ENCODE results near the gene C10orf105. TPM values are rescaled to one million over a fixed set of nuclear protein-coding genes. Genes with fewer than 3 reads are reported as not detected.

C10orf105 gene
- total RNA-seq, 3 donors from 2014 or later: 0.10 TPM; not detected in 2

GRCh38 chr10:71704816-71705215 is 14.8 kb downstream of the C10orf105 start:
- no peak for TF ChIP-seq CTCF (IDR thresholded peaks at IDR 0.05)
- H3K4me1 ChIP-seq (ENCODE audit: low read depth): peaks cover 6% of the 10 kb centered on the region
- intact Hi-C loops (cut with DNase I, micrococcal nuclease): loop anchor here (10.0 kb wide), 2 partner anchors 320 to 390 kb away; partner anchors contain the start of gene SLC29A3 (in 2 of the 2)
- no peaks in the 10 kb centered on the region for H3K36me3 ChIP-seq (ENCODE audit: low read depth)
- no peak for DNase-seq
- no peak overlapping the region for H3K4me3 ChIP-seq
- H3K9me3 ChIP-seq: no peaks in the 10 kb centered on the region
- ATAC-seq: no peak

- H3K4me3 ChIP-seq: no peak overlapping the region
- no peak for DNase-seq
- intact Hi-C loops (cut with DNase I, micrococcal nuclease): loop anchor here (10.0 kb wide), 2 partner anchors 319 to 389 kb away; partner anchors contain the start of gene SLC29A3 (in 2 of the 2)
- no peak for TF ChIP-seq CTCF (IDR thresholded peaks at IDR 0.05)
- peaks cover 6% of the 10 kb centered on the region for H3K4me1 ChIP-seq (ENCODE audit: low read depth)
- no peak for ATAC-seq
- no peaks in the 10 kb centered on the region for H3K36me3 ChIP-seq (ENCODE audit: low read depth)
- H3K9me3 ChIP-seq: no peaks in the 10 kb centered on the region
Measured at GRCh38 chr10:71703577-71703976, 16.0 kb downstream of the C10orf105 start.

DNA sequence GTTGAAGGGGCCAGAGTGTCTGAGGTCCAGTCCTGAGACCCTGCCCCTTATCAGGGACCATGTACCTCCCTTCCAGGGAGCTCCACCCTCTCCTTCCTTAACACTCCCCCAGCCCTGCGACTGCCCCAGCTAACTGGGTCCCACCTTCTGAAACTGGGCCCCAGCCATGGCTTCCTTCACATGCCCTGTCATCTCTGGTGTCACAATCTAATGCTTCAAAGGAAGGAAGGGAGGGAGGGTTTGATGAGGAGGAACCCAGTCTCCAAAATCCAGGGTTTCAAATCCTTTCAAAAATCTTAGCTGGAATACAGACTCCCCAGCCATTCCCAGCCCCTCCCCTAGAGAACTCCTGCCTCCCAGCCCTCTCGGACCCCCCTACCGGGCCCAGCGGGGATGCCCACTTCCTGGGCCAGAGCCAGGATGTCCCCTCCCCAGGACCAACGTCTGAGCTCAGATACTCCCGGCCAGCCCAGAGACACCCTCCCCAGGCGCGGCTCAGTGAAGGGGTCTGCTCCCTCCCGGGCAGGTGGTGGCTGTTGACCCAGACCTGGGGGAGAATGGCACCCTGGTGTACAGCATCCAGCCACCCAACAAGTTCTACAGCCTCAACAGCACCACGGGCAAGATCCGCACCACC is 18.0 kb downstream of the C10orf105 start:
- H3K36me3 ChIP-seq (ENCODE audit: low read depth): no peaks in the 10 kb centered on the region
- H3K4me1 ChIP-seq (ENCODE audit: low read depth): no peaks in the 10 kb centered on the region
- no peak overlapping the region for H3K4me3 ChIP-seq
- no peaks in the 10 kb centered on the region for H3K9me3 ChIP-seq
- ATAC-seq (no peak), DNase-seq (no peak)
- intact Hi-C loops (cut with DNase I, micrococcal nuclease): loop anchor here (10.0 kb wide), 2 partner anchors 317 to 387 kb away; partner anchors contain the start of gene SLC29A3 (in 2 of the 2)
- TF ChIP-seq CTCF (IDR thresholded peaks at IDR 0.05): no peak

- intact Hi-C loops (cut with DNase I, micrococcal nuclease): loop anchor here (10.0 kb wide), 2 partner anchors 316 to 386 kb away; partner anchors contain the start of gene SLC29A3 (in 2 of the 2)
- DNase-seq (no peak), ATAC-seq (no peak)
- Histone ChIP-seq H3K9me3 (no peaks in the 10 kb centered on the region), H3K36me3 (ENCODE audit: low read depth) (no peaks in the 10 kb centered on the region), H3K4me1 (ENCODE audit: low read depth) (no peaks in the 10 kb centered on the region), H3K4me3 (no peak overlapping the region)
- no peak for TF ChIP-seq CTCF (IDR thresholded peaks at IDR 0.05)
Measured at GRCh38 chr10:71700731-71701368, 18.7 kb downstream of the C10orf105 start.

GRCh38 chr10:71698737-71699136 is 20.8 kb downstream of the C10orf105 start:
- Histone ChIP-seq H3K9me3 (no peaks in the 10 kb centered on the region), H3K4me3 (no peak overlapping the region), H3K36me3 (ENCODE audit: low read depth) (no peaks in the 10 kb centered on the region), H3K4me1 (ENCODE audit: low read depth) (no peaks in the 10 kb centered on the region)
- DNase-seq: no peak
- no peak for TF ChIP-seq CTCF (IDR thresholded peaks at IDR 0.05)
- intact Hi-C loops (cut with DNase I, micrococcal nuclease): loop anchor here in 1 of 2 donors (10.0 kb wide), 1 partner anchor 314 kb away; no protein-coding TSS in a partner anchor
- ATAC-seq: no peak
